ENCODE data around the gene CADM4. TPM values are rescaled to one million over a fixed set of nuclear protein-coding genes. Genes with fewer than 3 reads are reported as not detected.

Gene CADM4
- total RNA-seq, 1 experiment from 2014 or later = 28.7 TPM

GRCh38 chr19:43683905-43684304, 44.3 kb upstream of the CADM4 start:
- ChIA-PET POLR2A (interaction anchor here (0.6 kb wide), 1 partner anchor 21 kb away, joined by 3 read pairs; no protein-coding TSS in a partner anchor), RAD21 (ENCODE audit: low non-redundant PET in 1 of 2, low total read pairs in 2 of 2, uncharacterized antibody in 2 of 2, unreplicated experiment in 2 of 2) (no interaction called here), CTCF (no interaction called here)
- Histone ChIP-seq H3K4me2 (ENCODE audit: low read length) (no peak overlapping the region), H3K9me2 (ENCODE audit: insufficient read depth) (no peaks in the 10 kb centered on the region), H3K79me2 (ENCODE audit: insufficient read depth, low read length) (no peaks in the 10 kb centered on the region), H4K20me1 (ENCODE audit: insufficient read depth) (no peaks in the 10 kb centered on the region), H3K9ac (ENCODE audit: low read length) (no peak overlapping the region), H3K36me3 (ENCODE audit: control insufficient read depth in 1 of 2, insufficient read depth in 2 of 2, low read length in 2 of 2) (no peaks in the 10 kb centered on the region), H3K27ac (ENCODE audit: low read depth, low read length) (no peak overlapping the region), H3K27me3 (ENCODE audit: insufficient read depth, low read length) (no peaks in the 10 kb centered on the region), H3K9me3 (ENCODE audit: control insufficient read depth in 1 of 2, insufficient read depth in 1 of 2, low read depth in 1 of 2, low read length in 2 of 2) (no peaks in the 10 kb centered on the region), H3K4me3 (replicated peaks in 1 of 2; ENCODE audit: low read depth in 1 of 2, low read length in 2 of 2) (no peak overlapping the region), H3K4me1 (ENCODE audit: control insufficient read depth in 1 of 2, insufficient read depth in 2 of 2, low read length in 2 of 2) (peaks cover 16 to 24% of the 10 kb centered on the region in 2 experiments), H2AFZ (ENCODE audit: low read depth, low read length, poor library complexity, severe bottlenecking) (no peak overlapping the region)
- intact Hi-C loops (cut with micrococcal nuclease) = no loop called here
- BruUV-seq (replicated peaks) = no TSS peak
- ATAC-seq = no peak
- TF ChIP-seq JUND (IDR thresholded peaks at IDR 0.05) (no peak), FOSL1 (IDR thresholded peaks at IDR 0.05; ENCODE audit: low read depth) (no peak), EGR1 (IDR thresholded peaks at IDR 0.05; ENCODE audit: low read depth) (no peak), SRF (IDR thresholded peaks at IDR 0.05; ENCODE audit: low read depth) (no peak)
- DNase-seq (ENCODE audit: low read depth, low spot score) = no peak

- ATAC-seq (no peak), DNase-seq (ENCODE audit: low read depth, low spot score) (no peak)
- peaks cover 16 to 28% of the 10 kb centered on the region in 2 experiments for H3K4me1 ChIP-seq (ENCODE audit: control insufficient read depth in 1 of 2, insufficient read depth in 2 of 2, low read length in 2 of 2)
- no peaks in the 10 kb centered on the region for H3K36me3 ChIP-seq (ENCODE audit: control insufficient read depth in 1 of 2, insufficient read depth in 2 of 2, low read length in 2 of 2)
- H3K79me2 ChIP-seq (ENCODE audit: insufficient read depth, low read length) = no peaks in the 10 kb centered on the region
- no TSS peak for BruUV-seq (replicated peaks)
- intact Hi-C loops (cut with micrococcal nuclease) = no loop called here
- no peak overlapping the region for H3K9ac ChIP-seq (ENCODE audit: low read length)
- H3K9me2 ChIP-seq (ENCODE audit: insufficient read depth) = no peaks in the 10 kb centered on the region
- H3K4me3 ChIP-seq (replicated peaks in 1 of 2; ENCODE audit: low read depth in 1 of 2, low read length in 2 of 2) = no peak overlapping the region
- no peak overlapping the region for H3K27ac ChIP-seq (ENCODE audit: low read depth, low read length)
- H2AFZ ChIP-seq (ENCODE audit: low read depth, low read length, poor library complexity, severe bottlenecking) = no peak overlapping the region
- TF ChIP-seq EGR1 (IDR thresholded peaks at IDR 0.05; ENCODE audit: low read depth) (no peak), POLR2A (IDR thresholded peaks at IDR 0.05; ENCODE audit: borderline replicate concordance, extremely low read depth, insufficient read depth, insufficient read length) (no peak), FOSL1 (IDR thresholded peaks at IDR 0.05; ENCODE audit: low read depth) (no peak), RAD21 (IDR thresholded peaks at IDR 0.05; ENCODE audit: low read depth) (no peak), ZBTB33 (IDR thresholded peaks at IDR 0.05; ENCODE audit: extremely low read depth, insufficient replicate concordance, low read length) (no peak), SRF (IDR thresholded peaks at IDR 0.05; ENCODE audit: low read depth) (no peak), SP1 (IDR thresholded peaks at IDR 0.05; ENCODE audit: low read depth) (no peak), TCF7L2 (IDR thresholded peaks at IDR 0.05; ENCODE audit: borderline replicate concordance, extremely low read depth, insufficient read depth, insufficient read length) (no peak), ATF3 (IDR thresholded peaks at IDR 0.05) (no peak), CBX3 (IDR thresholded peaks at IDR 0.05; ENCODE audit: low read depth) (no peak), POLR2AphosphoS5 (IDR thresholded peaks at IDR 0.05; ENCODE audit: low read depth, low read length) (no peak), SIN3A (IDR thresholded peaks at IDR 0.05; ENCODE audit: low read depth) (no peak), ELF1 (IDR thresholded peaks at IDR 0.05; ENCODE audit: borderline replicate concordance, low read depth) (no peak), EZH2phosphoT487 (IDR thresholded peaks at IDR 0.05; ENCODE audit: borderline replicate concordance) (no peak)
- no peaks in the 10 kb centered on the region for H3K27me3 ChIP-seq (ENCODE audit: insufficient read depth, low read length)
- H4K20me1 ChIP-seq (ENCODE audit: insufficient read depth) = no peaks in the 10 kb centered on the region
- ChIA-PET RAD21 (ENCODE audit: low non-redundant PET in 1 of 2, low total read pairs in 2 of 2, uncharacterized antibody in 2 of 2, unreplicated experiment in 2 of 2) (no interaction called here), POLR2A (interaction anchor here (0.6 to 0.7 kb wide), 2 partner anchors 15 to 20 kb away, joined by 3 read pairs; no protein-coding TSS in a partner anchor), CTCF (no interaction called here)
- no peaks in the 10 kb centered on the region for H3K9me3 ChIP-seq (ENCODE audit: control insufficient read depth in 1 of 2, insufficient read depth in 1 of 2, low read depth in 1 of 2, low read length in 2 of 2)
- no peak overlapping the region for H3K4me2 ChIP-seq (ENCODE audit: low read length)
These were observed 43.4 kb upstream of the CADM4 start for GRCh38 chr19:43682824-43683661.
